Glomerular visceral epithelial cell (primary cell): ENCODE results near the gene LRRTM3.

ENCODE experiments used
- DNase-seq: peaks from one replicate; pipeline ENCODE4 v3.0.0-alpha.2; 2016; ENCODE audit errors: extremely low spot score

The LRRTM3 gene

DNA sequence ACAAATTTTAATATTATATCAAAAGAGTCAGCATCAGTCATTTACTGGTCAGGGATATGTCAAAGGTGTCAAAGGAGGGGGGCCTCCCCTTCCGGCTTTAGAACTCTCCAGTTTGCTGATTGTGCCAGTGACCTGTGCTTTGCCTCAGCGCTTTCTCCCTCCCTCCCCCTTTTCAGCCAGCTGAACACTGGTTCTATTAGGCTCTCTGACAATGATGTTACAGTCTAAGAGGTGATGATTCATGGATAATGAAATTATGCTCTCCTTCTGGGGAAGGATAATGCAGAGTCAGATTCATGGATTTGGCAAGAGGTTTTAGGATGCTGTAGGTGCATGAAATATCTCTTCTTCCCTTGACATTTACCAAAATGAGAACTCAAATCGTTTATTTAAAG, 6.1 kb downstream of the LRRTM3 start:
- peak; percentile 39 for DNase-seq

DNA sequence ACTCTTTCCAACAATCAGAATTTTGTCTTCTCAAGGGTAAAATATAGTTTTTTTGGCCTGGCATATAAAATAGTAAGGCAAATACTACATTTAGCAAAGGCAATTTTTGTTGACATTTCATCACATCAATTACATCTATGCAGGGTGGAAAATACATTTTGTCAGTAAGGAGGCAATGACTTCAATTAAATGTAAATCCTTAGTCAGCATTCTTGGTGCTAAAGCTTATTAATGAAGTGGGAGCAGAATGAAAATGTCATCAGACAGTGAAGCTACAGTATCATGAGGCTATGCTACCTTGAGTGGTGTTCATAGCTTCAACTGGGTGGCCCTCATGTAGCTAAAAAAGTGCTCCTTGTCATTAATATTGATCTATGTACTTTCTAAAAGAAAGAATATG, 8.9 kb downstream of the LRRTM3 start:
- DNase-seq = no peak

DNA sequence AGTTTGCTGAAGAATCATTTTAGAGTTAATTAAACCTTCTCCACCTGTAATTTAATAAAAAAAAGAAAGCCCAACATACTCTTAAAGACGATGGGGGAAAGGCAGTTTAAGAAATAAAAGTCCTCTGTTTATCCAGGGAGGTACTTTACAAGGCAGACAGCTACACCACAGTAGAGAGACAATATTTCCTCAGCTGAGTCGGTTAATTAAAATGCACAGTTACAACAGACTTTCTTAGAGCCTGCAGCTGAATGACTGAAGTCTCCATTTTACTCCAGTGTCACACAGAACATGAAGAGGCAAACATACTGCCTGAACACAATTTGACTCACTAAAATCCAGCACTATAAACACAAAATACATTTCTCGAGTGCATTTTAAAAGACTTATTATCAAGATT, 15.1 kb downstream of the LRRTM3 start:
- no peak for DNase-seq

DNA sequence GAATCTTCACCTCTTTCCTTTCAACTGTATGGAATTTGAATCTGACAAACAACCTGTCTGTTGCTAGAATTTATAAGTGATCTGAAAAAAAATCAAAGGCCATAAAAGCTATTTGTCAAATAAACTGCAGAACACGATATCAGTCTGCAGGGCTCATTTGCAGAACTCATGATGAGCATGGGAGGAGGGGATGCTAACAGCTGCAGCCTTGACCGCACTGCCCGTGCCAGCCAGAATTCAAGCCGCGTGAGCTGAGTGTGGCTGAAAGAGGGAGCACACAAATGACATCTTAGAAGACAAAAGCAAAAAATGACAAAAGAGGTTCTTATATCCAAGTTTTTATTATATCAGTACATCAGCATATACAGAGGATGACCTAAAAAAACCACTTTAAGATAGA, 15.7 kb downstream of the LRRTM3 start:
- no peak for DNase-seq

DNA sequence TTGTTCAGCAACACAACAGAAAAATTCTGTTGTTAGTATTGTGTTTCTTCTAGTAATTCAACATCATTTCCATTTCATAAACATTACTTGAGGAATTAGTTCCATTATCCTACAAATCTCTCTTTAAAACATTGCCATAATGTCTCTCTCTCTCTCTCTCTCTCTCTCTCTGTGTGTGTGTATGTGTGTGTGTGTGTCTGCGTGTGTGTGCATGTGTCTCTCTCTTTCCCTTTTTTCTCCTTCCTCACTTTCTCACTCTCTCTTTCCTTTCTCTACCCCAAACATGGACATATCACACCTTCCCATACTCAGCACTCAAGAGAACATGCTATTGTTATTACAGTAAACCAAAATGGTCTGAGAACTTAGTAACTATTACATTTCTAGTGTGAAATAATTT, 16.6 kb downstream of the LRRTM3 start:
- DNase-seq = no peak

DNA sequence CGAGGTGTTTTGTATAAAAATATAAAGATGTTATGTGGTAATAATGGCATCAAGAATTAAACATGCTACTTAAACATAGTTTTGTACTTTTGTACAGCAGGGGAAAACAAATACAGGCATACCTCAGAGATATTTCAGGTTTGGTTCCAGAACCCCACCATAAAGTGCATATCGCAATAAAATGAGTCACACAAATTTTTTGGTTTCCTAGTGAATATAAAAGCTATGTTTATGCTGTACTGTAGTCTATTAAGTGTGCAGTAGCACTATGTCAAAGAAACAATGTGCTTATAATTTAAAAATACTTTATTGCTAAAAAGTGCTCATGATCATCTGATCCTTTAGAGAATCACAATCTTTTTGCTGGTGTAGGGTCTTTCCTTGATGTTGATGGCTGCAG, 17.8 kb downstream of the LRRTM3 start:
- DNase-seq = no peak

DNA sequence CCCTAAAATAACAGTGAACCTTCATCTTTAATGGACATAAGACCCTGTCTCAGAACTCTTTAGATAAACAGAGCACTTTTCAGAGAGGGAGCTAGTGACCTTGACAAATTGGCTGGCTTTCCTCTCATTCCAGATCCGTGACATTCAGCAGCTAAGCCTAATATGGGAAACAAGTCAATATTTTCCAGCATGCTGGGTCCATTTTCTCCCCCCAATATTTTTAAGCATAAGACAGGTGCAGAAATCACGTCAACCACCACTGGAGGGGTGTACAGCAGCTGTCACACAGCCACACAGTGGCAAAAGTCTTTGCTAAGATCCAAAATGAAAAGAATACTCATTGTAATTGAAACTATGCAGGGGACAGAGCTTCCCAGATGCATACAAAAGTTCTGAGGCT, 26.1 kb downstream of the LRRTM3 start:
- no peak for DNase-seq

DNA sequence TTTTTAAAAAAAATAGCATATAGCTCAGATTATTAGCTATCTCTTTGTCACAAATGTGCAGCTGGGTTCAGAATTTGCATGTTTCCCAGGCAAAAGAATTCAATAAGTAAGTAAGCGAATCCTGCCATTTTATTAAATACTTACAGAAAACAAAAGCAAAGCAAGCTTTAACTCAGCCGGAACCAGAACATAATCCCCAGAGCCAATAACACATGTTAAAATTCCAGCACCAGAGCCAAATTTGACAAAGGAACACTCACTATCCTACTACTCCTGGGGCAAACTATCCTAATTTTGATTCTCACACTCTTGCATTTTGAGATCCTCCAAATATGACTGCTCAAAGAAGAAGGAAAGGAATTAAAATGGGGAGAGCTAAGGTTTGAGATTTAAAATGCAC, 32.6 kb downstream of the LRRTM3 start:
- DNase-seq = no peak

DNA sequence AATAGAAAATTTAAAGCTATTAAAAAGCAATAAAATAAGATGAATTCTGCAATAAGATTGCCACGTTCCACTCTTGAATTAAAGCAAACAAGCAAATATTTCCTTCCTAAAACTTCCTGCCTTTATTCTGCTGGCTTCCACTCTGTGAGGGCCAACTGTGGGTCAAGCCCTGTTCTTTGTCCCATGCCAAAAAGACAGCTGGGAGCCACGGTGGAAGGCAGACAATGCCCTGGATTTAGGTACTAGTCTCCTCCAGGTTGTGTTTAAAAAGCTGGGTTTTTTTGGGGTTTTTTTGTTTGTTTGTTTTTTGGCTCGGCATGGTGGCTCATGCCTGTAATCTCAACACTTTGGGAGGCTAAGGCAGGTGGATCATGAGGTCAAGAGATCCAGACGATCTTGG, 39.1 kb downstream of the LRRTM3 start:
- no peak for DNase-seq

DNA sequence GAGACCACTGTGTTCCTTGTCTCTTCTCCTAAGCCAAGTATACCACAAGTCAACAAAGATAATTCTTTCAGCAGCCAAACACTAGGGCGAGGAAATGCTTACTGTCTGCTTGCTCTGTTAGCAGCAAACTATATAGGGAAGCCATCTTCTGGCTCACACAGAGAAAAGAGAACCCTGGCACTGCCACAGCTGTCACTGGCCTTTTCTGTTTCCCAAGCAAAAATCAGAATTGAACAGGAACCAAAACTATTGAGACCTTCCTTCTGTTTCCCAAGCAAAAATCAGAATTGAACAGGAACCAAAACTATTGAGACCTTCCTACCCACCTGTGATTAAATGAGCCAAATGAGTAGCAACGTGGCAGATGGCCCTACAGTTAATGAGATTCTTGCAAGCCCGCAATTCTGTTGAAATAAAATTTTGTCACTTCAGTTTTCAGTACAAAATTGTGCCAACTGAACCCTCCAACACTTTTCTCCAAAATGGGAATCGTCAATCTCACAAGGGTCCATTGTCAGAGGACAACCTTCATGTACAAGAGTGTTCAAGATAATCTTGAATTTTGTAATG, 54.5 kb downstream of the LRRTM3 start:
- DNase-seq = no peak

DNA sequence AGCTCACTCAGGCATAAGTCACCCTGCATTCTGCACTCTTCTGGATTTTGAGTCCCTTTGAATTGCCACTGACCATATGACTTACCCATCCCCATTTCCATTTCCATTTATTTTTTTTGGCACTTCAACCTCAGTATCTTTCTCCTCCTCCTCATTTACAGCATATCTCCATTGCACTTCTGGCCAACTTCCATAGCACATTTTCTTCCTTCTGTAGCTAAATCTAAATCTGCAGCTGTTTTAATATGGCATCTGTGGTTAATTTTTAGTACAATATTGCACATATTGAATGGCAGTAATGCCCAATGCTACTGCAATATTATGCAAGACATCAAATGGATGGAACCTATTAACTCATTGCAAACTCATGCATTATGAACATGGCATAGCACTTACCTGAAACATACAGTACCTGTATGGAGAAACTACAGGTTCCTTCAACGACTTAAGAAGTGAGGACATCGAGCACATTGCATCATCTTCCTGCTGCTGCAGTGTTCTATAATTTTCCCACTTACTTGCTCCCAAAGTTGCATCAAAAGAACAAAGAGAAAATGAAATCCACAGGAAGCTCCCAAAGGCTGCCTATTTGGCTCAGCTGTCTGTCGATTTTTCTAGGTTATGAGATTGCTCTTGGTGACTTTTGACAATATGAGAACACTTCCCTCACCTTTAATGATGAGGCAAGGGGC, 55.7 kb downstream of the LRRTM3 start:
- DNase-seq = no peak

DNA sequence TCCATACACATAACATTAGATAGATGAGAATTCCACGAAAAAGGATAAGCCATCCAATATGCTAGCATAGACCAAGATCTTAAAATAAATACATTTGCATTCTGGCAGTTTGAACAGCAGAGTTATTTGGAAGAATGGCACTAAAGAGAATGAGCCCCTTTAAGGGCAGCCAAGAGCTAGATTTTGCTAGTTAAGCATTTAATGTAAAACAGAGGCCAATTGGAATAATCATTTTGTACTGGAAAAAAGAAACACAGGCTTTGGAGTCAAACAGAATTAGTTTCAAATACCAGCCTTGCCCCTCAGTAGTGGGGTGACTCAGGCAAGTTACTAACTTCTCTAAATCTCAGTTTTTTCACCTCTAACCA, 56.2 kb downstream of the LRRTM3 start:
- no peak for DNase-seq

DNA sequence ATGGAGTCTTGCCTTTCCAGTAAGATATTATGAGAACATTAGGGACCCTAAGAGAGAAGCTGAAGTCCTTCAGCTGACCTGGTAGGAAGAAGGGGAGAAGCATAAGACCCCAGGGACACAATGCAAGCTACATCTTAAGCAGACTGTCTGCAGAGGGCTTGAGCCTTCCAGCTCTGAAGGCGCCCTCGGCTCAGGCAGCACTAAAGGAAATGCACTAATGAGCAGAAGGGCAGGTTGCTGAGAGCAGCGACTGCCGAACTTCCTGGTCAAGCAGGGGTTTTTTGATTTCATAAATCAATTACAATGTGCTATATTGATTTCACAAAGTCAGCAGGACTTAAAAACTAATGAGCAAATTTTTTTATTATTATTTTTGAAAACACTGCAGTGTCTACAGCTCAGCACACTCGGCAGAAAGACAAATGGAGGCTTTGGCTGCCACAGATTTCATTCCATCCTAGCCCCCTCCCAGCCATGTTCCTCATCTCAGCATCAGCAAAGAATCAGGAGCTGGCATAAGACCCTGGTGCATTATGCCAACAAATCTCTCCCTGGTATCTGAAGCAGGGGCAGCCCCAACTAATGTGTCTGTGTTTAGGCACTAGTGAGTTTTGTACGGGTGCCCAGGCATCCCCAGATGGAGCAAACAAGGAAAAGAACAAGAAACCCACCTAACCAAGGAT, 57.1 kb downstream of the LRRTM3 start:
- DNase-seq = no peak

DNA sequence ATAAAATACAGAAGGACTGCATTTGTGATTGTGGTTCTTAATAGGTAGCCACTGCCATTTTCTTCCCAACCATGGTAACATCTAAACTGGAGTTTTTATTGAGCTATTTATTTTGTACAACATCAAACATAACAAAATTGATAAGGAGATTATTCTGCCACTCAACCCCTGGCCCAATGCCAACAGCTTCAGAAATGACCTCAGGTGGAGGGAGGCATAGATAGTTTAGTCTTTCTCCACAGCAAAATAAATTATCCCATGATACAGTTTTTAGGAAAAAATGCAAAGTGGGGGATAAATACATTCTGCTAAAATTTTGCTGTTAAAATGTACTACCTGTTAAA, 57.6 kb downstream of the LRRTM3 start:
- no peak for DNase-seq

DNA sequence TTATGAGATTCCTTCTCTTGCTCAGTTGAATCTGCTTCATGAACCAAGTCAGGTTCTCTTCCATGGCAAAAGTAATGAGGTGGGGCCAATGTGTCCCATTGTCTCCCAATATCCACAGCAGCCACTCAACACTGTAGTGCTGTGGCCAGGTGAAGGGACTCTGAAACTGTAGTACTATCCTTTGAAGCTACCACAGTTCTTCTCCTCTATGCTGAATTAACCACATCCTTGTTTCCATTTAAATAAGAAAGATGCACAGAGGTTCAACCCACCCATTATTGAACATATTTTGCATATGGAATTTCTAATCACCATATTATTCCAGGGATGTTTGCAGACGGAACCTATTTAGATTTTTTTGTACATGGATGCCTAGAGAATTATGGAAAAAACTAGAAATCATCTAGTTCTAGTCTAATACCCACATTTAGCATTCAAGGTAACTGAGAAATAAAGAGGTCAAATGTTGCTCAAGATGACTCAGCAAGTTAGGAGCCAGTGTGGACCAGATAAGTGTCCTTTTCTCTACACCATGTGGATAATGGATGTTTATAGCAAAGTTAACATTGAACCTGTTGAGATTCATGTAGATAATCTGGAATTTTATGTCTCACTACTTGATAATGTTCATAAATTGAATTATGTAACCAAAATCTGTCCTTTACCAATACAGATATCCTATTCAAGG, 64.5 kb downstream of the LRRTM3 start:
- no peak for DNase-seq

DNA sequence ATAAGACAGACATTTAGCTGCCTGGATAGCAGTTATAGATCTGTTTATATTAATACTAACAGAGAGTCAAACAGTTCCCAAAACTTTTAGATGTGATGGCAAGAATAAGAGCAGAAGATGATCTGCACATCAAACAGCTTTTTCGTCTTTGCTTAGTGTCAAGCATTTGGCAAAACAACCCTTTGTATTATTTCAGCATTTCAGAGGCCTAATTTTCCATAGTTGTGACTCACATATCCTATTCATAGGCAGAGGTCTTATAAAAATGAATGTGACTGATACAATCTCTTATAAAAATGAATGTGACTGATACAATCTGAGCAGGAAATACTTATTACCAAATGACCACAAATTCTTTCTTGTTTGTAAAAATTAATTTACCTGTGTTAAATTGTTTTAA, 71.2 kb downstream of the LRRTM3 start:
- DNase-seq = no peak

DNA sequence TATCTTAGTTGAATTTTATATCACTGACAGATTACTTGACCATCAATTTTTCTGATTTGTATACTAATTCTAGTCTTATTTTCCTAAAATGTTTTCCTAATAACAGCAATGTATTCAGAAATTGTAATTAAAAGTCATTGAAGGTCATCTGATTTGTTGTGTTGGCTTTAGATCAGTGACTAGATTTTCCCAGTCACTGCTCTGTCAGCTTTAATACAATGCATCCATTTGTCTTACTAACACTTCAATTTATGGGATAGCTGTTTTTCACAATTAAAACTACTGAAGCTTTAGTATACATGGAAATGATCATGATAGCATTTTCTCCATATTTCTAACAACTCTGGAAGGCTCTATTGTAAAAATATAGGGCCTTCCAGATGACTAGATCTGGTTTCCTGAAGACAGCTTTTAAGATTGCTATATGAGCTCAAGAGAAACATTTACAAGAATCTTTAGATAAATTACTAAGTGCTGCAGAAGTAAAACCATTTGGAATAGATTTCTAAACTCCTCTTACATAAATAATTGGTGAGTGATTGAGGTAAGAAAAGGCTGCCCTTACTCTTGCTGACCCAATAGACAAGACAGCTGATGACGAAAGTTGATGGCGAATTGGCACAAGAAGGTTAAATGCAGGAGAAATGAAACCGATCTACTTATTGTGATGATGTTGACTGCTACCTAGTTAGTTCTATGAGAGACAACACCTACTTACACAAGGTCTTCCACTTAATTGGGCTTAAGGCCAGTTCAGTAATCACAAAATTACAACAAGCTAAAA, 74.1 kb downstream of the LRRTM3 start:
- DNase-seq = no peak

DNA sequence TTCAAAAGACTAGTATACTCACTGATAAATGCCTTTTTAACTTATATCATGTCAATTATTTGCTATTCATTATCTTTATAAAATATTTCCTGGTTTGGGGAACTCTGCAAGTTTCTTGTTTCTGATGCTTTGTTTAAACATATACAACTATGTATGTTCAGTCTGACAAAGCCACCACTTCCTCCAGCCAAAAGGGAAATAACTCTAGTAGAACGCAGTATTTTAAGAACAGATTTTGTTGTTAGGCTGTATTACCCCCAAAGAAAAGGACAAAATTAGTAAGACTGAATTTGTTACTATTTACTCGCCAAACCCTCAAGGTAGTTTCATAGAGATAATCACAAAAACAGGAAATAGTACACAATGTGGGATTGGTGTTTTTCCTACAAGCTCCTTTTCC, 78.9 kb downstream of the LRRTM3 start:
- DNase-seq = no peak

DNA sequence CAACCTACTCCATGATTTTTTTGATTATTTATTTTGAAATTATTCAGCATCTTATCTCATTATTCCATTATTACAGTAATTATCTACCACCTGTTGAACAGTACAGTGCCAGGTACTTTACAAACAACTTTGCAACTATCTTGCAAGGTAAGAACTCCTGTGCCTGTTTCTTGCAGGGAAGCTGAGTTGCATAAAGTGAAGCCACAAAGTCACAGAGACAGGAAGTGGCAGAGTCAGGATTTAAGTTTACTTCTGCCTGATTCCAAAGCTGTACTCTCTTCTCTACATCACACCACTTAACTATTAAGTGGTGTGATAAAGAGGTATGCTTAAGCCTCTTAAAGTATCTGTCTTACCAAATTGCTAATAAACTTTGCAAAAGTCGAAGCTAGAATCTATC, 80.1 kb downstream of the LRRTM3 start:
- DNase-seq = no peak

DNA sequence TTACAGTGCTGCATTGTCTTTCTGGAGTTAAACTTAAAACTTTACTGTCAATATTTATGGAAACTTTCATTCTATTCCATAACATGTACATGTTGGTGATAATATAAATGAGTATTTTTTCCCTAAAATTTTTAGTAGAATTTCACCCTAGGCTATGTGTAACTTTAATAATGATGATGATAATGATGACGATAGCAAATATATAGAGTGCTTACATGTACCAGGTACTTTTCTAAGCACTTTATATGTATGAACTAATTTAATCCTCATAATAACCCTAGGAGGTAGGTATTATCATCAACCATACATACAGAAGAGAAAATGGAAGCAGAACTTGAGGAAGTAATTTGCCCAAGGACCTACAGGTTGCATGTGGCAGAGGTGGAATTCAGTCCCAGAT, 85.6 kb downstream of the LRRTM3 start:
- DNase-seq = no peak

DNA sequence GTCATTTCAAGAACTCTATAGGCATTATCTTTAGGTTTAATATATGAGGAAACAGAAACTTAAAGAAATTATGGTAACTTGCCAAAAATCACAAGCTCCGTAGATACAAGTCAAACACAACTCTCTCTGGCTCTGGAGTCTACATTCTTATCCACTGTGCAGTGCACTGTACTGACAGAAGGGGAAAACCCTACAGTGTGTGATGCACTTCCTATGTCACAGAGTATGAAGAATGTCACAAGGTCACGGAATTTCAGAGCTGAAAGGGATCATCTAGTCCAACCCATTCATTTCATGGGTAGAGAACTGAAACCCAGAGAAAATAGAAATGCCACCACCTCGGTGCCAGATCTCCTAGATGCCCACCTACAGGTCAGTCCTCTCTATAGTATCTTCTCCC, 86.1 kb downstream of the LRRTM3 start:
- DNase-seq = no peak

DNA sequence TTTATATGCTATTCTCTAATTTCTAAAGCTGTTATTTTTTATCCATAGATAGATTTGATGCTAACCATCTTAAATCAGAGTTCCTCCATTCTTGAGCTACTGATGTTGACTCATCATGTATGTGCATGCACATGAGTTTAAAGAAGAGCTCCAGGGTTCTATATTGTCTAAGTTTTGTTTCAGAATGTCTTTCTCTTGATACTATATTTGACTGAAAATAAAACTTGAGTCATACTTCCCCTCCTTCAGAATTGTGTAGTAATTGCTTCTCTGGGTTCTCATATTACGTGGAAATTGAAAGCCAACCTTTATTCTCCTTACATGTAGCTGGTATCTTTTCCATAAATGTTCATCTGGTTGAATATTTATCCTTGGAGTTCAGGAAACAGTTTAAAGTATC, 89.4 kb downstream of the LRRTM3 start:
- no peak for DNase-seq
